NCI-H2107 (cell line): ENCODE results near the gene GNAS-AS1.

Experiments
- DNase-seq: peaks from one replicate; lab custom pipeline; 2025; lab: John Stamatoyannopoulos, UW

Gene GNAS-AS1

DNA sequence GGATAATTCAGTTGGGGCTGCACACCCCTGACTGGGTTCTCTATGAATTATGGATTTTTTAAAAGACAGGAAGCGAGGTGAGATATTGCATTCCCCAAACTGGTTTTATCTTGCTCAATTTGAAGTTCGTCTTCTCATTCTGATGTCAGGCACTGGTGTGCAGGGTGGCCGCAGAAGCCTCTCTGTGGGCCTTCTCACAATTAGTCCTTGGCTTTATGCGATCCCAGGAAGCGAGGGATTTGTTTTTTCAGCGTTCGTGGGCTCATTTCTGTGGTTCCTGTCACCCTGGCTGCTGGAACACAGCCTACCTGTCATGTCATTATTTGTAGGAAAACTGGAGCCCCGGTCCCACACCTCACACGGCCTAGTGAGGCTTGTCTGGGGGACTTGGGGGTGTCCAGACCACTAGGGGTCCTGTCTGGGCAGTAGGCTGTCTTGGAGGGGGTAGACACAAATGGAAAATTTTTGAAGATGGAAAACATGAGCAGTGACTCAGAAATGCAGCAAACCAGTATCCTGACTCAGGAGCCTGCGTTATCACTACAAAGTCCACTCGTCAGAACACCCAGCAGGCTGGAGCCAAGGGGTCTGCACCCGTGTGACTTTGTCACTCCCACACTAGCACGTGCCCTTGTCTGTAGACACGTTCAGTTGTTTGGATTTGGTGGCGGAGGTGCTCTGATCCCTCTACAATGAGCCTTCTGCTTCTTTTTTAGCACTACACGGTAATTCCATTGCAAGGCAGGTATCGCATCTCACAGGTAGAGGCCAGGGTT, 42.2 kb downstream of the GNAS-AS1 start:
- DNase-seq, result no peak

- DNase-seq, result no peak
Measured at GRCh38 chr20:58807801-58808200, 42.9 kb downstream of the GNAS-AS1 start.

- no peak for DNase-seq
Measured at GRCh38 chr20:58803533-58803932, 47.2 kb downstream of the GNAS-AS1 start.

DNA sequence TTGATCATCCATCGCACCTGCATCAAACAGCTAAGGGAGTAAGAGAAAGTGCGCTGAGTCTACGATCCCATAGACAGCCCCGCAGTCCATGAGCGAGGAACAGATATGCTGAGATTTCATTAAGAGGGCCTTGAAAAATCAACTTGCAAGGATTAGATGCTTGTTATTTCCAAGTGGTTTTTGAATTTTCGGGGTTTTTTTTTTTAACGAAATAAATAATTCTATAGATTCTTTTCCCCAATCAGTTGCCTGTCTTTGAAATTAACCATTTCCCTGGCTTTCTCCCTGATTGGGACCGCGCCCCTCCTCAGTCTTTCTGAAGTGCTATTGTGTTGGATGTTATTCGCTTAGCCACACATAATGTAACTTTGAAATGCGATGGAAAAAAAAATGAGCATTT, 48.6 kb downstream of the GNAS-AS1 start:
- no peak for DNase-seq

GRCh38 chr20:58800134-58800871, 50.4 kb downstream of the GNAS-AS1 start:
- DNase-seq, result no peak

GRCh38 chr20:58797371-58798338, 53.0 kb downstream of the GNAS-AS1 start:
- no peak for DNase-seq

DNA sequence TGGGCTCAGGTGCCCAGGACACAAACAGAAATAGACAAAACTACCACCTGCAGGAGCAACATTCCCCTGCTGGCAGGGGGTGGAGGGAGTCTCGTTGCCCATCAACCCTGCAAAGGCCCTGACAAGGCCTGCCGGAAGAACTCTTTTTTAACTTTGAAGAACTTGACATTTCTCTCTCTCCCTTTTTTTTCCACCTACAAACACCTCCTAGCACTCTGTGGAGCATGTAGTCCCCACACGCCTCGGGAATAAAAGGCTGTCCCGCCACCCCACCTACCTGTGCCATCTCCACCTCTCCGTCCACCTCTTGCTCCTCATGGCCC, 54.8 kb downstream of the GNAS-AS1 start:
- no peak for DNase-seq

- DNase-seq, result no peak
Measured at GRCh38 chr20:58795181-58795922, 55.4 kb downstream of the GNAS-AS1 start.

DNA sequence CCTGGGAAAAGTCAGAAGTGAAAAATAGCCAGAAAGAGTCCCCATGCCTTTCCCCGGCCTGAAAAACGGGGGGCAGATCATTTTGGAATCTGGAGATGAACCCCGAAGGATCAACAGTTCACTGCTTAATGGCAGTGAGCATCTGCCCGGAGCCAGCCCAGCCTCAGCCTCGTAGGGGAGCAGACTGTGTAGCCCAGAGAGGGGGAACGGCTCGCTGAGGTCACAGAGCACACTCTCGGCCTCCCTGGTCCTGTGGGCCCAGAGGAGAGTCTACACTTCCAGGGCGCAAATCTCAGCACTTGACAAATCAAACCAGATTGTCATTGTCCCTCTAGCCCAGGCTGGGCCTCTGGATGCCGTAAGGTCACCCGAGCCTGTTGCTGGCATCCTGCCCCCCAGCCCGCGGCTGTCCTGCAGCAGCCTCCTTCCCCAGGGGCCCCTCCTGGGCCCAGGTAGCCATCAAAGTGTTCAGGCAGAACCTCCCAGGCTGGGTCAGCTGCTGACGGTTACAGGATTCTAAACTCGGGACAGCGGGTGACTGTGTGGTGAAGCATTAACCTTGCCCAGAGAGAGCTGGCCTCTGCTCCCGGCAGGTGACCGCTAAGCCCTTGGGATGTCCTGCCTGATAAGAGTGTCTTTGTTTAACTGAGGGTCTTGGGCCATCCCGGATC, 56.1 kb downstream of the GNAS-AS1 start:
- no peak for DNase-seq

- DNase-seq, result no peak
Measured at GRCh38 chr20:58793512-58794420, 56.9 kb downstream of the GNAS-AS1 start.

DNA sequence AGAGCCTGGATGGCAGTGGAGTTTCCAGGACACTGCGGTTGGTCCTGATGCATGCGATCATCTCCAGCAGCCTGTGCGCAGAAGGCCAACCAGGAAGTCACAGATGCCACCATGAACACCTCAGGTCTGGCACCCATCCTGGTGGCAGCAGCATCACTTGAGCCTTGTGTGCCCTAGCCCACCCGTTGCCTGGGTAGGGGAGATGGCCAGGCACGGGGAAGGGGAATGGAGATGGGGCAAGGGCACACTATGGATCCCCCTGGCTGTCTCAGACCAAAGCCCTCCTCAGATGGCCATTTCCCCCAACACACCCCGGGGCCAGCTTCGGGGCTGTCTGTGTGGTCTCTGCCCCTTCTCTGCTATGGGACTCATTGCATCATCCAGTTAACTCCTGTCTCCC, 58.3 kb downstream of the GNAS-AS1 start:
- DNase-seq, result no peak

DNA sequence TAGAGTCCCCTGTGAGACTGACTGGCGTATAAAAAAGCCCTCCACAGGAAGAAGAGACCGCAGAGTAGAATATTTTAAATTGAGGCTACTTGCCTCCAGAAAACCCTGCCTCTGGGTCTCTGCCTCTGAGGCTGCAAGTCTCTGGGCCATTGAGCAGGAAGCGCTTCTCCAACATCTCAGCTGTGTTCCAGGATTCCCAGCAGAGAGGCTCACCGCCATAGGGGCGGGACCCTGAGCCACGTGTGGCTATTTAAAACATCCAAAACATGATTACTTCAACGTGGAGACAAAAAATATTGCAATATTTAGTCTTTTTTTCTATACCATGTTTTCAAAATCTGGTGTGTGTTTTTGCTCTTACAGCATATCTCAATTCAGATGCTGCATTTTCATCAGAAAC, 59.4 kb downstream of the GNAS-AS1 start:
- no peak for DNase-seq

- DNase-seq, result no peak
Measured at GRCh38 chr20:58790454-58790853, 60.2 kb downstream of the GNAS-AS1 start.

DNA sequence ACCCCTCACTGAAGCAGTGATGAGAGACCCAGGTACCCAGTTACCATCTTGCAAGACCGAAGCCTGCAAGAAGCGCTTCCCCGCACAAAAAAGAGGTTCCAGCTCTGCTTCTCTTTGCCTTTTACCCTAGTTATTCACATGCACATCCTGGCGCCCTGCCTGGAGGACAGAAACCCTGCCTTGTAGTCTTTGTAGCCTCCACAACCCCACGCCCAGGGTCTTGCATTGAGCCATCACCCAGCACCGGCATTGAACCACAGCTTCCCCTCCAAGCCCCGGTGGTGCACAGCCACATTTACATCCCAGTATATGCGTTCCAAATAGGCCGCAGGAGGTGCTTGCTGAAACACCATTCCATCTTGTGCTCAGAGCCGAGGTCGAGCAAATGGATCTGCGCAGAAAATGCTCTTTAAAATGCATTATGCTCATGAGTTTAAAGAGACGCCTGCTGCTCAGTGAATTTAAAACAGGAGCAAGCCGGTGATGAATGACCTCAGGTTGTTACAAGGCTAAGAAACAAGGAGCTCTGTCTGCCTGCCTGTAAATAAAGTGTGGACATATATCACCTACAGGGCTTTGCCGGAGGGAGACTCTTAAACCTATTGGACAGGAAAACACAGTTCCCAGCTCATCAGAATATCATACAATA, 61.7 kb downstream of the GNAS-AS1 start:
- DNase-seq, result no peak

DNA sequence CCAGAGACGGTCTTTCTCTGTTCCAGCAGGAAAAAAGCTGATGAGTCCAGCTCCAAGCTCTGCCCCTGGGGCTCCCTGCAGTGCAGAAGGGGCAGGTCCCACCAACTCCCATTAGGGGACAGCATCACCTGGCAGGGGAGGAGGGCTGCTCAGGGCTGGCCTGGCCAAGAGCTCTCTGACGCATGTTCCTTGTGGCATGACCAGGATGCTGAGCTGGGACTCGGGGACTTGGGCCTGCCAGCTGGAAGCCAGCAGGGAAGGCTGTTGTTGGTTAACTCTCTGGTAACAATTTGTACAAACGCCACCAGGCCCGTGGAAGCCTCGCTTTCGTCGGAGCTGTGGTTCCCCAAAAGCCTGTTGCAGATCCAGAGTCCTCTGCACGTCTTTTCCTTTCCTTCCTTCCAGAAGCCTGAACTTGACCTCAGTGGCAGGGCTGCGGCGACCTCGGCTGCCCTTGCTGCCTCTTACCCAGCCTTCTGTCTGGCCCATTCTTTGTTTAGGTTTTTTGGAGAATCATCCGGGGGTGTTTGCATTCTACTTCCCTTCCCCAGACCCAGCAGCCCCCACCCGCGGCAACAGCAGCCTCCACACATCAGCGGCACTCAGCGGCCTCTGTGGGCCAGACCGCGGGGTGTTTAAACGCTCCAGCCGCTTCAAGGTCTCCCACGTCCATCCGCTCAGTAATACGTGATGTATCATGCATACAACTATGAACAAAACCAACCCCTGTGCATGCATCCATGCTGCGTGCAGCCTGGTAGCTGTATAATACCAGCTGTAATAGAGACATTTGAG, 63.3 kb downstream of the GNAS-AS1 start:
- no peak for DNase-seq

DNA sequence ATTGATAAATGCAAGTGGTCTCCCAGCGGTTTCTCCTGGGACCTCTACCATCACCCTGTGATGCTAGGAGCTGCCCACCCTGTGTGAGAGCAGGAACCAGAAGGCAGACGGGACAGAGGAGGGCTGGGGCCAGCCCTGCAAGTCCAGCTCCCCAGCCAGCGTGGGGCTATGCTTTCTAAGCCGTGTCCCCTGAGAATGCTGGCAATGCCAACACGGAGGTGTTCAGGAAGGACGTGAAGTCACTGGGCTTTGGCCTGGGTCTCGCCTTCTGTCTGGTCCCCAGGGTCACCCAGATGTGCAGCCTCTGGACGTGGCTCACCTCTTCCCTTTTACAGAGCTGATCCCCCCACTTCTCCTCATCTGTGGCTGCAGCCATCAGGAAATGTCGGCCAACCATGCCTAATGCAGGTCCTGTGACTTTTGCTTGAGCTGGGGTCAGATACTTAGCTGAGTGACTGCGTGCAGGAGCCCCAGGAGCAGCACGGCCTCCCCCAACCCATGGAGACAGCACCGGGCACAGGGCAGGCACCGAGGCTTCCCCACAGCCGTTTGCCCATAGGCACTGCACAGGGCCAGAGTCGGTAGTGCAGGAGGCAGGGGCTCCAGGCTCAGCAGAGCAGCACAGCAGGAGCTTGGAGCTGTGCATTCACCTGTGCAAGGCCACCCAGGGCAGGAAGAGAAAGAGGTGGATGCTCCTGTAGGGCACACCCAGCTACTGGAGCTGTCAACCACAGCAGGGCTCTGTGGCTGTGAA, 66.2 kb downstream of the GNAS-AS1 start:
- no peak for DNase-seq

- DNase-seq, result no peak
Measured at GRCh38 chr20:58783511-58784011, 67.1 kb downstream of the GNAS-AS1 start.

DNA sequence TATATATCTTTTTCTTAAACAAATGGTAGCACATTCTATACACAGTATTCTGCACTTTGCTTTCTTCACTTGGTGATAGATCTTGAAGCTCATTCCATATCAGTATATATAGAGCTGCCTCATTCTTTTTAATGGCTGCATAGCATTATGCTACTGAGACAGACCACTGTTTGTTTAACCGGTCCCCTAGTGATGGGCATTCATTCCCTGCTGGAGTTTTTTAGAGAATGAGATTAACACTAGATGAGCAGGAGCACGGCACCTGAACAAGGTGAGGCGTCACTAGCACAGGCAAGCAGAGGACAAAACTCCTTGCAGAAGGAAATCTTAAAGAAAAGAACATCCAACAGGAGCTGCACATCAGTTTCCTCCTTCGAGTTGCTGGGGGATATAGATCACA, 69.6 kb downstream of the GNAS-AS1 start:
- DNase-seq, result no peak
